Calu3 (cell line): ENCODE data around the gene CASK. TPM values are rescaled to one million over a fixed set of nuclear protein-coding genes. Genes with fewer than 3 reads are reported as not detected.
A peak's percentile ranks its signal among the peaks of the same experiment; 100 is the strongest.

Experiments used
- BruUV-seq: library from RNA; stranded (reverse); fragments of 400-500 nt; replicated peaks from 2 replicates; lab custom pipeline; 2021; lab: Mats Ljungman, UMichigan
- CTCF ChIA-PET: fragments of 300-600 bp; sonication (Branson Sonifier 250); formaldehyde crosslinking; loops from one replicate; lab custom pipeline; 2022; ENCODE audit warnings: antibody characterized with exemption; lab: Charles Lee
- DNase-seq: peaks from one replicate; pipeline ENCODE4 v3.0.0; 2022
- H3K27ac Mint-ChIP-seq: one replicate; pipeline ENCODE4 v1.8.0; 2022; ENCODE audit warnings: mixed read lengths; ENCODE audit not compliant: unreplicated experiment
- H3K27me3 Mint-ChIP-seq: one replicate; pipeline ENCODE4 v1.8.0; 2022; ENCODE audit warnings: mixed read lengths; ENCODE audit not compliant: unreplicated experiment
- H3K36me3 Mint-ChIP-seq: one replicate; pipeline ENCODE4 v1.8.0; 2022; ENCODE audit warnings: mild to moderate bottlenecking, moderate library complexity, mixed read lengths; ENCODE audit not compliant: insufficient read depth, unreplicated experiment
- H3K4me1 Mint-ChIP-seq: one replicate; pipeline ENCODE4 v1.8.0; 2022; ENCODE audit warnings: mild to moderate bottlenecking, low read depth, mixed read lengths; ENCODE audit not compliant: unreplicated experiment
- H3K4me3 Mint-ChIP-seq: one replicate; pipeline ENCODE4 v1.8.0; 2022; ENCODE audit warnings: mild to moderate bottlenecking, low read depth, moderate library complexity, mixed read lengths; ENCODE audit not compliant: unreplicated experiment
- H3K9me3 Mint-ChIP-seq: one replicate; pipeline ENCODE4 v1.8.0; 2022; ENCODE audit warnings: low read depth, mixed read lengths; ENCODE audit not compliant: unreplicated experiment
- CTCF ChIP-seq: fragments of 200-600 bp; IDR thresholded peaks from one replicate; pipeline ENCODE4 v1.8.0; 2022; ENCODE audit warnings: antibody characterized with exemption; ENCODE audit not compliant: unreplicated experiment
- intact Hi-C: fragments of 100-400 bp; cut with micrococcal nuclease; formaldehyde crosslinking; loops from one replicate; pipeline ENCODE4 v1.10.0; 2022; ENCODE audit not compliant: unreplicated experiment
- total RNA-seq: library from RNA; stranded (reverse); gene quantifications from 2 replicates; pipeline ENCODE4 v1.2.3, GENCODE V29; 2022

CASK gene
- total RNA-seq, 1 experiment from 2014 or later: 157 TPM

DNA sequence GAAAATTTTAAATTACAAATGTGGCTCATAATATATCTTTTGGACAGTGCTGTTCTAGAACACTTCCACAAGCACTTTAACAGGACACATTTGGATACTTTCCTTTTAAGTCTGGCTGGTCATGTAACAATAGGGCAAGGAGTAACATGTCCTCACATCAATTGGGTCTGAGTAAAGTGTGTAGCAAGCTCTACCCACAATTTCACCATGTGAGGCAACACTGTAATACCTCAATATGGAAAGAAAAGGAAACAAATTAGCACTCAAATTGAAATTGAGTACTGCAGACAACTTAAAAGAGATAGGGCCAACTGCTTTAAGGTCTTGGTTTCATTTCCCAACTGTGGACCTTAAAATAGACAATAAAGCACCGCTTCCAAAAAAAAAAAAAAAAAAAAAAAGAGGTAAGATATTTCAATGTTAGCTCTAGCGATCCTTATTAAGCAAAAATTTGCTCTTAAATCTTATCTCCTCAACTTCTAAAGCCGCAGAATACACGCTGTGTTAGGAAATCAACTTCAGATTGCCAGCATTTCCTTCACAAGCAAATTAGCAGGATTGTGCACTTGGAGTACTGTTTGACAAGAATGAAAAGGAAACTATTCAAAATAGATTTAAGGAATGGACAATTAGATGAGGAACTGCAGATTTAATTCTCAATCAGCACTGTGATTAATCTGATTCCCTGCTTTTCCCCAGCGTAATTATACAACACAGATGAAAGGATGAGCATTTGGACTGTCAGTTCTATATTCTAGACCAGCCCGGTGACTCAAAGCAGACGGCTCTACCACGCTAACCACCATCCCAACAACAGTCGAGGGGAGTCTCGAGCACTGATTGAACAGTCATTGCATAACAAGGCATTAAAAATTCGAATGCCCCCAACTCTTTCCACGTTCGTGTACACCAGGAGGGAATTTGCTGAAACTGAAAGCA is 1.6 kb downstream of the CASK start:
- BruUV-seq: TSS peak; percentile 48
- peak overlapping the region; percentile 81 for H3K27ac Mint-ChIP-seq
- H3K9me3 Mint-ChIP-seq: no peaks in the 10 kb centered on the region
- H3K36me3 Mint-ChIP-seq: peaks cover 30% of the 10 kb centered on the region
- CTCF ChIA-PET: interaction anchor here (0.6 to 0.7 kb wide), 2 partner anchors 48 to 641 kb away, joined by 4 read pairs; no protein-coding TSS in a partner anchor
- no peaks in the 10 kb centered on the region for H3K27me3 Mint-ChIP-seq
- TF ChIP-seq CTCF: no peak
- H3K4me1 Mint-ChIP-seq: peaks cover 11% of the 10 kb centered on the region
- no peak for DNase-seq
- peak overlapping the region; percentile 91 for H3K4me3 Mint-ChIP-seq
- intact Hi-C loops: loop anchor here (1.0 to 2.0 kb wide), 3 partner anchors 15 to 369 kb away; no protein-coding TSS in a partner anchor

- peaks cover 34% of the 10 kb centered on the region for H3K36me3 Mint-ChIP-seq
- H3K27ac Mint-ChIP-seq: peak overlapping the region; percentile 71
- no peaks in the 10 kb centered on the region for H3K27me3 Mint-ChIP-seq
- CTCF ChIA-PET: no interaction called here
- H3K9me3 Mint-ChIP-seq: no peaks in the 10 kb centered on the region
- intact Hi-C loops: loop anchor here (2.0 to 5.0 kb wide), 3 partner anchors 13 to 172 kb away; no protein-coding TSS in a partner anchor
- no peak for DNase-seq
- no TSS peak for BruUV-seq
- H3K4me1 Mint-ChIP-seq: peaks cover 17% of the 10 kb centered on the region
- H3K4me3 Mint-ChIP-seq: peak overlapping the region; percentile 91
- no peak for TF ChIP-seq CTCF
Measured at GRCh38 chrX:41919870-41920269, 3.5 kb downstream of the CASK start.

DNA sequence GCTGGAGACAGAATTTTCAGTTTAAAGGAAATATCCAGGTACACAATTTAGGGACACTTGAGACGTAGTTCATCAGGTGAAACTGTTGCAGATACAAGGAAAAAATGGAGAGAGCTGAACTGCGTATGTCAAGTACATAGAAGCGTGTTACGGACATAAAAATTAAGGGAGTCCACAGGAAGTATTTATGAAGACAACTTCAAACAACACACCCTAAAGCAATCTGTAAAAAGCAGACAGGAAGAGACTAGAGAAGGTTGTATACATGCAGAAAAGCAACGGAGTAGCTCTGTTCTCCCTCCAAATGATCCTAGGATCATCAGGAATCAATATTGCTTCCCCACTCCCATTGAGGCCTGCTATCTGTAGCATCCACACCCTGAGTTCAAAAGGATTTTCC is 5.8 kb downstream of the CASK start:
- Mint-ChIP-seq H3K36me3 (peaks cover 19% of the 10 kb centered on the region), H3K27me3 (no peaks in the 10 kb centered on the region), H3K27ac (peak overlapping the region; percentile 62), H3K9me3 (no peaks in the 10 kb centered on the region), H3K4me1 (peaks cover 39% of the 10 kb centered on the region), H3K4me3 (peak overlapping the region; percentile 91)
- no TSS peak for BruUV-seq
- intact Hi-C loops: loop anchor here (5.0 kb wide), 1 partner anchor 175 kb away; no protein-coding TSS in a partner anchor
- no peak for DNase-seq
- CTCF ChIA-PET: interaction anchor here (1.1 kb wide), 1 partner anchor 136 kb away, joined by 3 read pairs; no protein-coding TSS in a partner anchor
- no peak for TF ChIP-seq CTCF

DNA sequence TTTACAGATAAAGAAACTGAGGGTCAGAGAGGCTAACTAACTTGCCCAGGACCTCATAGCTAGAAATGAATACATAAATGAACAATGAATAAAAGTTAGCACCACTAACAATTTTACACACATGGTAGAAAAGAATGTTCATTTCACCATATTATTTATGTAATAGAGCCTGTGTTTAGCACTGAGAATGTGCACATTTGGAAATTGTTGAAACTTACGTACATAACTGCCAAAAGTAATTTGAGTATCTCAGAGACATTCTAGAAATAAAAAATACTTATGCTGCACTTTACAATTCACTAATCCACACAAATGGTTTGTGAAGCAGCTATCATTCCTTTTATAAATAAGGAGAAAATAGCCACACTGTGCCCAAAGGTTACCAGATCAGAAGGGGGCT is 9.9 kb downstream of the CASK start:
- H3K9me3 Mint-ChIP-seq: no peaks in the 10 kb centered on the region
- no peak overlapping the region for H3K4me3 Mint-ChIP-seq
- intact Hi-C loops: no loop called here
- H3K27ac Mint-ChIP-seq: no peak overlapping the region
- H3K27me3 Mint-ChIP-seq: no peaks in the 10 kb centered on the region
- TF ChIP-seq CTCF: no peak
- no TSS peak for BruUV-seq
- no peak for DNase-seq
- peaks cover 45% of the 10 kb centered on the region for H3K4me1 Mint-ChIP-seq
- H3K36me3 Mint-ChIP-seq: peaks cover 6% of the 10 kb centered on the region
- CTCF ChIA-PET: no interaction called here
